GM19240 (cell line): ENCODE measurements around the gene GLI1.
"Not testable (repeated sequence)": the region's sequence is repeated elsewhere in the genome, so short reads cannot be mapped to it uniquely, and the experiment has no call there.

Experiments
- DNase-seq: peaks from one replicate; pipeline ENCODE4 v3.0.0; 2011; ENCODE audit warnings: low spot score; ENCODE audit not compliant: insufficient read length

GLI1 gene

DNA sequence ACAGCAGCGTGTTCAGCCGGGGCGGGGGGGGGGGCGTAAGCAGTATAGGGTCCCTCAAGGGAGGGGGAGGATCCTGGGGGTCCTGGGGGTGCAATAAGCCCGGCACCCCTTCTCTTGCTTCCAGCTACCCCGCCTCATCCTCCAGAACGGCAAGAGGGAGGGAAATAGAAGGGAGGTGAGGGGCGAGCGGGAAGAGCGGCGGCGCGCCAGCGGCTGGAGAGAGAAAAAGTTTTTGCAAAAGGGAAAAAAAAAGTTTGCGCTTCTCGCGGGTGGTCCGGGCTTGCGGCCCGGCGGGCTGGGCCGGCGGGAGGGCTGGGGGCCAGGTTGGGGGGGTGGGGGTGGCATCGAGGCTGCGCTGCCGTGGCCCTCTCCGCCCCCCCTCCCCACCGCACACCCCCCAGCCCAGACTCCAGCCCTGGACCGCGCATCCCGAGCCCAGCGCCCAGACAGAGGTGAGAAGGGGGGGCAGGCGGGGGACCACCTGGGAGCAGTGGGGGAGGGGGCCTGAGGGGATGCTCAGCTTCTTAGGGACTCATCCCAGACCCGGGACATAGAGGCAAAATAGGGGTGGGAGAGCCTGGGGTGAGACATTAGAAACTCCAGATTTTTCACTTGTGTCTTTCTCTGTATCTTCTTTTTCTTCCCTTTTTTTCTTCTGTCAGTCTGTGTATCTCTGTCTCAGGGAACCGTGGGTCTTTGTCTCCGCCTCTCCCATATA is at the start of gene GLI1:
Gene GLI1, plus strand, starts transcription at position 36 of the 718 bp plus-strand sequence. CDS start 3,907 bp downstream, outside the sequence.
- no peak for DNase-seq

GRCh38 chr12:57410534-57410933 is 49.1 kb upstream of the GLI1 start:
- DNase-seq = no peak

- not testable (repeated sequence) for DNase-seq
Observed at GRCh38 chr12:57414160-57414559, 45.4 kb upstream of the GLI1 start.

GRCh38 chr12:57415088-57415487 is 44.5 kb upstream of the GLI1 start:
- no peak for DNase-seq

DNA sequence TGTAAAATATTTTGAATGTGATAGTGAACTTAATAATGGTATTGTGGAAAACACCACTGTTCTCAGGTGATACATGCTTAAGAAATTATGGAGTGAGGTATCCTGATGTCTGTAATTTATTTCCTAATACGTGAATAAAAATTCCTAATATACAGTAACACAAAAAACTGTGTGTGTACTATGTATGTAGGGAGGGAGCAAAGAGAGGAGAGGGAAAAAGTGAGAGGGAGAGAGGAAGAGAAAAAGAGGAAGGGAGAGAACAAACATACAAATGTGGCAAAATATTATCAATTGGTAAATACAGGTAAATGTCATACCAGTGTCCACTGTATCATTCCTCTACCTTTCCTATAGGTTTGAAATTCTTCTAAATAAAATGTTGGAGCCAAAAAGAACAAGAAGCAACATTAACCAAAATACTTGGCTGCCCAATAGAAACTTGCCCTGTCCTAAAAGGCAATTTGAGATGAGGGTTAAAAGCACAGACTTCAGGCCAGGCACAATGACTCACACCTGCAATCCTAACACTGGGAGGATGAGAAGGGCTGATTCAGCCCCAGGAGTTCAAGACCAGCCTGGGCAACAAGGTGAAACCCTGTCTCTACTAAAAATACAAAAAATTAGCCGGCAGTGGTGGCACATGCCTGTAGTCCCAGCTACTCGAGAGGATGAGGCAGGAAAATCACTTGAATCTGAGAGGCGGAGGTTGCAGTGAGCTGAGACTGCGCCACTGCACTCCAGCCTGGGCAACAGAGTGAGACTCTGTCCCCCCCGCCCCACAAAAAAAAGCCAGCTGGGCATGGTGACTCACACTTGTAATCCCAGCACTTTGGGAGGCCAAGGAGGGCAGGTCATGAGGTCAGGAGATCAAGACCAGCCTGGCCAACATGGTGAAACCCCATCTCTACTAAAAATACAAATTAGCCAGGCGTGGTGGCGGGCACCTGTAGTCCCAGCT is 43.3 kb upstream of the GLI1 start:
- no peak for DNase-seq

- no peak for DNase-seq
Observed at GRCh38 chr12:57418255-57418654, 41.3 kb upstream of the GLI1 start.

DNA sequence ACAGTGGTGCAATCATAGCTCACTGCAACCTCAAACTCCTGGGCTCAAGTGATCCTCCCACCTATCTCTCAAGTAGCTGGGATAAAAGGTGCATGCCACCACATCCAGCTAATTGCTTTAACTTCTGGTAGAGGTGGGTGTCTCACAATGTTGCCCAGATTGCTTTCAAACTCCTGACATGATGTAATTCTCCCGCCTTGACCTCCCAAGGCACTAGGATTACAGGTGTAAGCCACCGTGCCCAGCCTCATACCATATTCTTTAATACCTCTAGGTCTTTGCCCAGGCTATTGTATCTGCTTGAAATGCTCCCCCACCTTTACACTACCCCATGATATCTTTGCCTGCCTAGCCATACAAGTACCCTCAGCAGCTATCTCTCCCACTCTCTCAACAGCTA is 40.1 kb upstream of the GLI1 start:
- no peak for DNase-seq

DNA sequence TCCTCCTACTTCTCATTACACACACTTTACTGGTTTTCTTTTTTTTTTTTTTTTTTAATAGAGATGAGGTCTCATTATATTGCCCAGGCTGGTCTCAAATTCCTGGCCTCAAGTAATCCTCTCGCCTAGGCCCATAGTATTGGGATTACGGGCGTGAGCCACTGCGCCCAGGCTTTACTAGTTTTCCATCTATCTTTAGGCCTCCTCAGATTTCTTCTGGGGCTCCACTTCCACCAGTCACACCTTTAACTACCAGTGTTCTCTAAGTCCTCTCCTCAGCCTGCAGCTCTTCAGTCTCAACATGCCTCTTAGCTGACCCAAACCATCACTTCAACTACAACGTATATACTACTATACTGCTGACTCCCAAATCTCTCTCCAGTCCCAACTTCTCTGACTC is 39.1 kb upstream of the GLI1 start:
- DNase-seq = no peak

- not testable (repeated sequence) for DNase-seq
Observed at GRCh38 chr12:57426948-57427347, 32.6 kb upstream of the GLI1 start.

- no peak for DNase-seq
Observed at GRCh38 chr12:57428965-57429364, 30.6 kb upstream of the GLI1 start.

GRCh38 chr12:57429473-57430111 is 30.0 kb upstream of the GLI1 start:
- no peak for DNase-seq

DNA sequence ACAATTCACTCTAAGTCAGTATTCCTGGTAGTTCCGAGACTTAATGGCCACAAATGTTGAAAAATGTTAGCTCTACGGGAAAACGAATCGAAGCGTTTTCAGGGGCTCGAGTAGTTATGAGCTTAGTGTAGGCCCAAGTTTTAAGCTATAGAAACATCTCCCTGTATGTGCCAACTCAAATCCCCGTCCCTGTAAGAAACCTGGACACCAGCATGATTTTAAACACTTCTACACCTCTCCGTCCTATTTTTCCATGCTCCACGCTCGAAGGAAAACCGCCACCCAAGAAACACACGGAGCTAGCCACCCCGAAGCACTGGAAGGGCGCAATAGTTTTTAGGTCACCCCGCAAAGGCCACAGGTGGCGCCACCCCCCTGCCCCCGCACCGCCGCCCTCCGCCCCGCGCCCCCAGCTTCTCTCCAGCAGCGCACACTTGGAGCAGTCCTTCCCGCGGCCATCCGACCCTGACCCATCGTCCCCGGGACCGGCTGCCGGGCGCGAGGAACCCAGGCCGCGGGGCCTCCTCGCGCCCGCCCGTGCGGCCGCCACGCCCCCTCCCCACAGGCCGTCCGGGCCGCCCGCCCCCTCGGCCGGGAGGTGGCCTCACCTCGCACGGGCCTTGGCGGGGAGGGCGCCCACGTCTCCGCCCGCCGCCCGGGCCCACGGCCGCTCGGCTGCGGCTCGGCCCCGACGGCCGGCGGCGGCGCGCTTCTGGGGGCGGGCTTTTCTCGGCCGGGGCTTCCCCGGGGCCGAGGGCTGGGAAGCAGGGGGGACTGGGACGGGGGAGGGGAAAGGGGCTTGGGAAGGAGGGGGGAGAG is 29.3 kb upstream of the GLI1 start:
- peak; percentile 67 for DNase-seq

DNA sequence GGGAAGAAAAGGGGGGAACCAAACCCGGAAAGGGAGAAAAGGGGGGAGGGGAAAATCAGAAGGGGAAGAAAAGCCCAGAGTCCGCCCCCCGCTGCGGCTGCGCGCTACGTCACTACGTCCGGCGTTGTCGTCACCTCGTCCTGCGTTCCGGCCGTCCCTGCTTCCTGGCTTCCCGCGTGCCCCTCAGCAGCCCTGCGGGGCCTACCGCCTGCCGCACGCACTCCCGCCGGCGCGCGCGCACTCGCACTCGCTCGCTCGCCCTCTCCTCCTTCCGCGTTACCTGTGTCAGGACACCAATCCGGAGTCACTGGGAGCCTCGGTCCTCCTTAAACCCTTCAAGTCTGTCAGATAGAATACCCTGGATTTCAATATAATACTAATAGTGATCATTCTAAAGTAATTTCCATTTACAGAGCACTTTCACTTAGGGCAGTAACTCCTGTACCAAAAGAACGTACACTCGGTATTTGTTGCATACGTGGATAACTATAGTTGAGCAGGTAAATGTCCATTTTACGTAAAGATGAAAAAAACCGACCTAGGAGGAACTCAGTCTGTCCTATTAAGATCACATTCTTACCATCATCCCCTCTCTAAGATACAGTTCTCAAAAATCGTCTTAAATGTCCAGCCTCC is 28.5 kb upstream of the GLI1 start, which contains the start of gene R3HDM2:
Gene R3HDM2, minus strand, starts transcription at position 113 of the 636 bp plus-strand sequence. CDS start 120,615 bp downstream, outside the sequence.
- peak; percentile 96 for DNase-seq

DNA sequence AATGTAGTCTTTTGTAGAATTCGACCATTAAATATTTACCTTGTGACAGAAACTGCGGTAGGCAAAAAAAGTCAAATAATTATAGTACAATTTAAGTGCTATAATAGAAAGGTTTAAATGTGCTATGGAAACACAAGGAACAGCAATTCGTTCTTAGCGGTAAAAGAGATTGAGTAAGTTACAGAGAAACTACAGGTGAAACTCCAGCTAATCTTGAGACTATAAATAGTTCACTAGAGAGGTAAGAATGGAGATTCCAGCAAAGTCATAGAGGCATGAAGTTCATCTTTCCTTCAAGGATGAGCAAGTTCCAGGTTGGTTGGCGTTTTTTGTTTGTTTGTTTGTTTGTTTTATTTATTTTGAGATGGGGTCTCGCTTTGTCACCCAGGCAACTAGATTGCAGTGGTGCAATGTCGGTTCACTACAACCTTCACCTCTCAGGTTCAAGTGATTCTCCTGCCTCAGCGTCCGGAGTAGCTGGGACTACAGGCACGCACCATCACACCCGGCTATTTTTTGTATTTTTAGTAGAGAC is 27.9 kb upstream of the GLI1 start:
- no peak for DNase-seq

GRCh38 chr12:57433370-57433769 is 26.2 kb upstream of the GLI1 start:
- no peak for DNase-seq

GRCh38 chr12:57434517-57435223 is 24.9 kb upstream of the GLI1 start, which contains the start of gene INHBC:
INHBC (plus strand) TSS chr12:57434784; CDS start chr12:57434887, 103 bp downstream.
- DNase-seq = no peak

- no peak for DNase-seq
Observed at GRCh38 chr12:57435293-57435692, 24.3 kb upstream of the GLI1 start.

GRCh38 chr12:57438400-57438799 is 21.2 kb upstream of the GLI1 start:
- DNase-seq = no peak

GRCh38 chr12:57439762-57440266 is 19.8 kb upstream of the GLI1 start:
- DNase-seq = no peak
